Choroid plexus epithelial cell (primary cell): ENCODE measurements around the gene NPLOC4.

Experiments
- DNase-seq: peaks from one replicate; pipeline ENCODE4 v3.0.0-alpha.2; 2010; ENCODE audit warnings: low read depth
- H3K4me3 ChIP-seq: 2 replicates; pipeline ENCODE4 v1.5.1; 2011; ENCODE audit warnings: low read depth, mild to moderate bottlenecking, control low read depth, low read length, moderate library complexity
- CTCF ChIP-seq: conservative IDR thresholded peaks from 2 replicates; pipeline ENCODE4 v1.5.1; 2011; ENCODE audit warnings: low read depth, mild to moderate bottlenecking, control low read depth, inconsistent platforms, low read length, moderate library complexity

Gene NPLOC4

GRCh38 chr17:81576621-81577277 lies 60.2 kb downstream of the NPLOC4 start:
- TF ChIP-seq CTCF: no peak
- DNase-seq: peak; percentile 93
- no peak overlapping the region for H3K4me3 ChIP-seq

- no peak overlapping the region for H3K4me3 ChIP-seq
- TF ChIP-seq CTCF: no peak
- no peak for DNase-seq
Measured at GRCh38 chr17:81575836-81576235, 61.1 kb downstream of the NPLOC4 start.

- no peak for DNase-seq
- no peak for TF ChIP-seq CTCF
- no peak overlapping the region for H3K4me3 ChIP-seq
Measured at GRCh38 chr17:81574643-81574956, 62.3 kb downstream of the NPLOC4 start.

- TF ChIP-seq CTCF: no peak
- no peak overlapping the region for H3K4me3 ChIP-seq
- no peak for DNase-seq
Measured at GRCh38 chr17:81573794-81574642, 62.9 kb downstream of the NPLOC4 start.

- TF ChIP-seq CTCF: no peak
- no peak overlapping the region for H3K4me3 ChIP-seq
- DNase-seq: no peak
Measured at GRCh38 chr17:81572563-81573168, 64.2 kb downstream of the NPLOC4 start.

- DNase-seq: no peak
- no peak for TF ChIP-seq CTCF
- no peak overlapping the region for H3K4me3 ChIP-seq
Measured at GRCh38 chr17:81570964-81571363, 65.9 kb downstream of the NPLOC4 start.
